ENCODE results near the gene NKAIN2.

NKAIN2 gene

GRCh38 chr6:124493259-124493658 is 689.6 kb downstream of the NKAIN2 start:
- Histone ChIP-seq H3K56ac (ENCODE audit: low read length) (no peak overlapping the region), H2AK5ac (ENCODE audit: low read length) (no peak overlapping the region), H2BK5ac (ENCODE audit: low read length) (no peak overlapping the region), H2BK120ac (ENCODE audit: low read depth, low read length) (no peak overlapping the region), H3K23ac (ENCODE audit: low read length) (no peak overlapping the region), H3K9ac (ENCODE audit: low read length) (no peak overlapping the region), H3K27ac (ENCODE audit: low read depth, low read length) (no peak overlapping the region), H3K27me3 (ENCODE audit: insufficient read depth, low read length, poor library complexity) (no peaks in the 10 kb centered on the region), H3K36me3 (ENCODE audit: control insufficient read depth, insufficient read depth, low read length) (no peaks in the 10 kb centered on the region), H3K4me2 (ENCODE audit: low read length) (no peak overlapping the region), H3K4me3 (ENCODE audit: low read length) (no peak overlapping the region), H3K79me2 (ENCODE audit: control insufficient read depth, insufficient read depth, low read length) (no peaks in the 10 kb centered on the region), H3K4me1 (ENCODE audit: control insufficient read depth, low read depth, low read length) (peaks cover 2% of the 10 kb centered on the region), H4K5ac (ENCODE audit: low read length) (no peak overlapping the region), H3K79me1 (ENCODE audit: low read length) (no peaks in the 10 kb centered on the region), H4K8ac (ENCODE audit: low read depth, low read length) (no peak overlapping the region), H3K4ac (ENCODE audit: low read depth, low read length) (no peak overlapping the region), H2BK15ac (replicated peaks; ENCODE audit: low read depth) (no peak overlapping the region), H3K18ac (ENCODE audit: low read length) (no peak overlapping the region)
- WGBS (ENCODE audit: extremely low coverage, insufficient coverage, low lambda C conversion rate): no CpG with 5 or more reads among the region's 1 CpG
- no peak for DNase-seq

GRCh38 chr6:124494956-124495664 is 691.4 kb downstream of the NKAIN2 start:
- H2AK5ac ChIP-seq (ENCODE audit: low read length): no peak overlapping the region
- H3K4me3 ChIP-seq (ENCODE audit: low read length): no peak overlapping the region
- no peaks in the 10 kb centered on the region for H3K79me2 ChIP-seq (ENCODE audit: control insufficient read depth, insufficient read depth, low read length)
- no peak overlapping the region for H3K4me2 ChIP-seq (ENCODE audit: low read length)
- H3K4me1 ChIP-seq (ENCODE audit: control insufficient read depth, low read depth, low read length): peaks cover 2% of the 10 kb centered on the region
- no peaks in the 10 kb centered on the region for H3K27me3 ChIP-seq (ENCODE audit: insufficient read depth, low read length, poor library complexity)
- peak overlapping the region; percentile 4 for H3K4ac ChIP-seq (ENCODE audit: low read depth, low read length)
- no peak overlapping the region for H3K9ac ChIP-seq (ENCODE audit: low read length)
- no peaks in the 10 kb centered on the region for H3K79me1 ChIP-seq (ENCODE audit: low read length)
- H3K27ac ChIP-seq (ENCODE audit: low read depth, low read length): no peak overlapping the region
- DNase-seq: peak; percentile 48
- no peak overlapping the region for H4K5ac ChIP-seq (ENCODE audit: low read length)
- H4K8ac ChIP-seq (ENCODE audit: low read depth, low read length): no peak overlapping the region
- no peak overlapping the region for H3K56ac ChIP-seq (ENCODE audit: low read length)
- H3K23ac ChIP-seq (ENCODE audit: low read length): no peak overlapping the region
- no peak overlapping the region for H2BK120ac ChIP-seq (ENCODE audit: low read depth, low read length)
- H2BK5ac ChIP-seq (ENCODE audit: low read length): no peak overlapping the region
- no CpG with 5 or more reads among the region's 2 CpGs for WGBS (ENCODE audit: extremely low coverage, insufficient coverage, low lambda C conversion rate)
- H2BK15ac ChIP-seq (replicated peaks; ENCODE audit: low read depth): no peak overlapping the region
- no peaks in the 10 kb centered on the region for H3K36me3 ChIP-seq (ENCODE audit: control insufficient read depth, insufficient read depth, low read length)
- no peak overlapping the region for H3K18ac ChIP-seq (ENCODE audit: low read length)

DNA sequence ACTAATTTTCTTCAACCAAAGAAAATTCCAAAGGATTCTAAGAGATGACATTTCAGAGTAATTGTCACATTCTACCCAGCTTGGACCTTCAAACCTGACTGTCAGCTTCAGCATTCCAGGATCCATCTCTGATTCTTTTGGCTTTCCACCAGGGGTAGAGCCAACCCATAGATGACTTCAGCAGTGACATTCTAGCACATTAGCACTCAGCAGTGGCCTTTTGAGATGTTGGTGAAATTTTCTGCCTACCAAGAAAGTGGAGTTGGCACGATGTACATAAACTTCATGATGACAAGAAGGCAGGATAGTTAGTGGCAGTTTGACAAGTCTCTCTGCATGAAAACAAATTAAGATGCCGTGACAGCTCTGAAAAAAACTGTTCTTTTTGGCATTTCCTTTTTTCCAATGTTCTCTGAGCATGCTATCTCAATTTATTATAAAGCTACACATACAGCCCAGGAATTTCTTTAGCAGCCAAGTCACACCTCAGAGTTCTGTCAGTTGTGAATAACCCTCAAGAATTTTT is 692.1 kb downstream of the NKAIN2 start:
- H3K36me3 ChIP-seq (ENCODE audit: control insufficient read depth, insufficient read depth, low read length): no peaks in the 10 kb centered on the region
- H3K4me2 ChIP-seq (ENCODE audit: low read length): no peak overlapping the region
- no peak overlapping the region for H2BK5ac ChIP-seq (ENCODE audit: low read length)
- H2BK15ac ChIP-seq (replicated peaks; ENCODE audit: low read depth): no peak overlapping the region
- H2AK5ac ChIP-seq (ENCODE audit: low read length): no peak overlapping the region
- H4K8ac ChIP-seq (ENCODE audit: low read depth, low read length): no peak overlapping the region
- H3K9ac ChIP-seq (ENCODE audit: low read length): no peak overlapping the region
- no peaks in the 10 kb centered on the region for H3K79me2 ChIP-seq (ENCODE audit: control insufficient read depth, insufficient read depth, low read length)
- H2BK120ac ChIP-seq (ENCODE audit: low read depth, low read length): no peak overlapping the region
- no peak overlapping the region for H3K27ac ChIP-seq (ENCODE audit: low read depth, low read length)
- H3K23ac ChIP-seq (ENCODE audit: low read length): no peak overlapping the region
- H4K5ac ChIP-seq (ENCODE audit: low read length): no peak overlapping the region
- H3K27me3 ChIP-seq (ENCODE audit: insufficient read depth, low read length, poor library complexity): no peaks in the 10 kb centered on the region
- peak overlapping the region; percentile 4 for H3K4ac ChIP-seq (ENCODE audit: low read depth, low read length)
- no peaks in the 10 kb centered on the region for H3K79me1 ChIP-seq (ENCODE audit: low read length)
- H3K4me1 ChIP-seq (ENCODE audit: control insufficient read depth, low read depth, low read length): peaks cover 2% of the 10 kb centered on the region
- H3K18ac ChIP-seq (ENCODE audit: low read length): no peak overlapping the region
- WGBS (ENCODE audit: extremely low coverage, insufficient coverage, low lambda C conversion rate): no CpG with 5 or more reads among the region's 2 CpGs
- H3K56ac ChIP-seq (ENCODE audit: low read length): no peak overlapping the region
- H3K4me3 ChIP-seq (ENCODE audit: low read length): no peak overlapping the region
- peak; percentile 22 for DNase-seq

DNA sequence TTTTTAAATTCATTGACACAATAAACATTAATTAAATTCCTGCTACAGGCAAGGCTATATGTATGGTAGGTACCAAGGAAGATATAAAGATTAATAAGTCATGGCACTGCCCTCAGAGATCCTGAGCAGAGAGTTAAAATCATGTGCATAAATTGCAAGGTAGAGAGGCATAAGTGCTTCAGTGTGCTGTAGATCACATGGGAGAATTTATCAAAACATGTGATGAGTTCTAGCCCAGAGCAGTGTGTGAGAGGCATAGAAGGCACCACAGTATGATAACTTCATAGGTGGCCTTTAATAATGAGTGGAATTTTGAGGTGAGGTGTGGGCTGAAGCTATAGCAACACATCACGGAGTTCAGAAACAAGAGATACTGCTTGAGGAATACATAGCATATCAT is 692.7 kb downstream of the NKAIN2 start:
- no peak overlapping the region for H3K9ac ChIP-seq (ENCODE audit: low read length)
- H3K56ac ChIP-seq (ENCODE audit: low read length): no peak overlapping the region
- no CpG with 5 or more reads among the region's 1 CpG for WGBS (ENCODE audit: extremely low coverage, insufficient coverage, low lambda C conversion rate)
- H4K8ac ChIP-seq (ENCODE audit: low read depth, low read length): no peak overlapping the region
- no peaks in the 10 kb centered on the region for H3K36me3 ChIP-seq (ENCODE audit: control insufficient read depth, insufficient read depth, low read length)
- H3K27me3 ChIP-seq (ENCODE audit: insufficient read depth, low read length, poor library complexity): no peaks in the 10 kb centered on the region
- H2BK120ac ChIP-seq (ENCODE audit: low read depth, low read length): no peak overlapping the region
- no peak overlapping the region for H3K18ac ChIP-seq (ENCODE audit: low read length)
- H2BK5ac ChIP-seq (ENCODE audit: low read length): no peak overlapping the region
- H2AK5ac ChIP-seq (ENCODE audit: low read length): no peak overlapping the region
- no peak overlapping the region for H4K5ac ChIP-seq (ENCODE audit: low read length)
- DNase-seq: no peak
- H3K4me2 ChIP-seq (ENCODE audit: low read length): no peak overlapping the region
- no peak overlapping the region for H2BK15ac ChIP-seq (replicated peaks; ENCODE audit: low read depth)
- no peak overlapping the region for H3K4ac ChIP-seq (ENCODE audit: low read depth, low read length)
- peaks cover 2% of the 10 kb centered on the region for H3K4me1 ChIP-seq (ENCODE audit: control insufficient read depth, low read depth, low read length)
- H3K79me2 ChIP-seq (ENCODE audit: control insufficient read depth, insufficient read depth, low read length): no peaks in the 10 kb centered on the region
- H3K27ac ChIP-seq (ENCODE audit: low read depth, low read length): no peak overlapping the region
- H3K79me1 ChIP-seq (ENCODE audit: low read length): no peaks in the 10 kb centered on the region
- no peak overlapping the region for H3K23ac ChIP-seq (ENCODE audit: low read length)
- no peak overlapping the region for H3K4me3 ChIP-seq (ENCODE audit: low read length)

DNA sequence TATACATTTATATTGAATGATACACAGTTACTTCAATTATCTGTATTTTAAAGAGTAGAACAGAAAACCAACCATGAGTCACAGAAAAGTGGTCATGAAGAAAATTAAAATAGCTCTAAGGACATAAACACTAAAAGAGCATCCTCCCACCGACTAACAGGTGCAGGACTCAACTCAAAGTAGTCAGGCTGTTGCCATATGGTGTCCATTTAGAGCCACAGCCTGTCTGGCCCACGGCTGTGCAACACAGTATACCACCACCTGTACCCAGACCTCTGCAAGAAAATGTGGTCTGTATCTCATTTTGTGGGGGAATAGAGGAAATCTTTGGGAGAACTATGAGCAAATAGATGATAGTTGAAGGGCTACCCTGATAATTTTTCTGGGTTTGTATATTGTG is 708.8 kb downstream of the NKAIN2 start:
- no peak overlapping the region for H2BK15ac ChIP-seq (replicated peaks; ENCODE audit: low read depth)
- no peak overlapping the region for H3K4ac ChIP-seq (ENCODE audit: low read depth, low read length)
- H3K56ac ChIP-seq (ENCODE audit: low read length): no peak overlapping the region
- H3K18ac ChIP-seq (ENCODE audit: low read length): no peak overlapping the region
- H3K9ac ChIP-seq (ENCODE audit: low read length): no peak overlapping the region
- no peak overlapping the region for H4K8ac ChIP-seq (ENCODE audit: low read depth, low read length)
- no peak overlapping the region for H3K4me3 ChIP-seq (ENCODE audit: low read length)
- no peak overlapping the region for H3K23ac ChIP-seq (ENCODE audit: low read length)
- no peaks in the 10 kb centered on the region for H3K79me2 ChIP-seq (ENCODE audit: control insufficient read depth, insufficient read depth, low read length)
- H2AK5ac ChIP-seq (ENCODE audit: low read length): no peak overlapping the region
- no CpG with 5 or more reads among the region's 2 CpGs for WGBS (ENCODE audit: extremely low coverage, insufficient coverage, low lambda C conversion rate)
- no peak overlapping the region for H2BK5ac ChIP-seq (ENCODE audit: low read length)
- no peak for DNase-seq
- no peaks in the 10 kb centered on the region for H3K27me3 ChIP-seq (ENCODE audit: insufficient read depth, low read length, poor library complexity)
- H3K4me1 ChIP-seq (ENCODE audit: control insufficient read depth, low read depth, low read length): no peaks in the 10 kb centered on the region
- H3K27ac ChIP-seq (ENCODE audit: low read depth, low read length): no peak overlapping the region
- H2BK120ac ChIP-seq (ENCODE audit: low read depth, low read length): no peak overlapping the region
- H3K36me3 ChIP-seq (ENCODE audit: control insufficient read depth, insufficient read depth, low read length): no peaks in the 10 kb centered on the region
- no peak overlapping the region for H4K5ac ChIP-seq (ENCODE audit: low read length)
- no peaks in the 10 kb centered on the region for H3K79me1 ChIP-seq (ENCODE audit: low read length)
- H3K4me2 ChIP-seq (ENCODE audit: low read length): no peak overlapping the region

GRCh38 chr6:124517339-124517738 is 713.7 kb downstream of the NKAIN2 start:
- Histone ChIP-seq H2BK120ac (ENCODE audit: low read depth, low read length) (no peak overlapping the region), H2AK5ac (ENCODE audit: low read length) (no peak overlapping the region), H4K5ac (ENCODE audit: low read length) (no peak overlapping the region), H3K4me1 (ENCODE audit: control insufficient read depth, low read depth, low read length) (no peaks in the 10 kb centered on the region), H3K36me3 (ENCODE audit: control insufficient read depth, insufficient read depth, low read length) (no peaks in the 10 kb centered on the region), H3K56ac (ENCODE audit: low read length) (no peak overlapping the region), H3K79me1 (ENCODE audit: low read length) (no peaks in the 10 kb centered on the region), H3K4me2 (ENCODE audit: low read length) (no peak overlapping the region), H3K27ac (ENCODE audit: low read depth, low read length) (no peak overlapping the region), H3K4ac (ENCODE audit: low read depth, low read length) (no peak overlapping the region), H4K8ac (ENCODE audit: low read depth, low read length) (no peak overlapping the region), H3K79me2 (ENCODE audit: control insufficient read depth, insufficient read depth, low read length) (no peaks in the 10 kb centered on the region), H3K18ac (ENCODE audit: low read length) (no peak overlapping the region), H3K27me3 (ENCODE audit: insufficient read depth, low read length, poor library complexity) (no peaks in the 10 kb centered on the region), H3K23ac (ENCODE audit: low read length) (no peak overlapping the region), H3K4me3 (ENCODE audit: low read length) (no peak overlapping the region), H3K9ac (ENCODE audit: low read length) (no peak overlapping the region), H2BK5ac (ENCODE audit: low read length) (no peak overlapping the region), H2BK15ac (replicated peaks; ENCODE audit: low read depth) (no peak overlapping the region)
- peak; percentile 18 for DNase-seq
- no CpG with 5 or more reads among the region's 2 CpGs for whole genome bisulfite sequencing (ENCODE audit: extremely low coverage, insufficient coverage, low lambda C conversion rate)
